ENCODE data around the gene DCTD.

The DCTD gene

GRCh38 chr4:182856862-182857261 lies 60.3 kb downstream of the DCTD start:
- Histone ChIP-seq H2AFZ (ENCODE audit: low read length, unreplicated experiment) (no peak overlapping the region), H3K27me3 (ENCODE audit: insufficient read depth, low read length) (peaks cover 8% of the 10 kb centered on the region), H3K27ac (ENCODE audit: low read depth, low read length) (no peak overlapping the region)

GRCh38 chr4:182855877-182856276 lies 61.3 kb downstream of the DCTD start:
- no peak overlapping the region for H3K27ac ChIP-seq (ENCODE audit: low read depth, low read length)
- no peaks in the 10 kb centered on the region for H3K79me2 ChIP-seq (ENCODE audit: control insufficient read depth, insufficient read depth, low read length, unreplicated experiment)
- H3K27me3 ChIP-seq (ENCODE audit: insufficient read depth, low read length): peaks cover 12% of the 10 kb centered on the region
- H3K4me1 ChIP-seq (ENCODE audit: control insufficient read depth, insufficient read depth, low read length, unreplicated experiment): no peaks in the 10 kb centered on the region
- no peaks in the 10 kb centered on the region for H3K36me3 ChIP-seq (ENCODE audit: insufficient read depth, low read length)
- H2AFZ ChIP-seq (ENCODE audit: low read length, unreplicated experiment): no peak overlapping the region
- no peak overlapping the region for H3K4me3 ChIP-seq (ENCODE audit: low read depth, low read length)

More at GRCh38 chr4:182856862-182857261, 60.3 kb downstream of the DCTD start:
- Histone ChIP-seq H3K36me3 (ENCODE audit: insufficient read depth, low read length) (no peaks in the 10 kb centered on the region), H3K79me2 (ENCODE audit: control insufficient read depth, insufficient read depth, low read length, unreplicated experiment) (no peaks in the 10 kb centered on the region), H3K4me3 (ENCODE audit: low read depth, low read length) (no peak overlapping the region), H3K4me1 (ENCODE audit: control insufficient read depth, insufficient read depth, low read length, unreplicated experiment) (no peaks in the 10 kb centered on the region)

- H3K4me1 ChIP-seq (ENCODE audit: control insufficient read depth, insufficient read depth, low read length, unreplicated experiment): no peaks in the 10 kb centered on the region
- H3K27me3 ChIP-seq (ENCODE audit: insufficient read depth, low read length): peaks cover 14% of the 10 kb centered on the region
- no peak overlapping the region for H3K4me3 ChIP-seq (ENCODE audit: low read depth, low read length)
- no peaks in the 10 kb centered on the region for H3K36me3 ChIP-seq (ENCODE audit: insufficient read depth, low read length)
- no peaks in the 10 kb centered on the region for H3K79me2 ChIP-seq (ENCODE audit: control insufficient read depth, insufficient read depth, low read length, unreplicated experiment)
- no peak overlapping the region for H3K27ac ChIP-seq (ENCODE audit: low read depth, low read length)
- H2AFZ ChIP-seq (ENCODE audit: low read length, unreplicated experiment): no peak overlapping the region
Observed at GRCh38 chr4:182855312-182855711, 61.9 kb downstream of the DCTD start.

DNA sequence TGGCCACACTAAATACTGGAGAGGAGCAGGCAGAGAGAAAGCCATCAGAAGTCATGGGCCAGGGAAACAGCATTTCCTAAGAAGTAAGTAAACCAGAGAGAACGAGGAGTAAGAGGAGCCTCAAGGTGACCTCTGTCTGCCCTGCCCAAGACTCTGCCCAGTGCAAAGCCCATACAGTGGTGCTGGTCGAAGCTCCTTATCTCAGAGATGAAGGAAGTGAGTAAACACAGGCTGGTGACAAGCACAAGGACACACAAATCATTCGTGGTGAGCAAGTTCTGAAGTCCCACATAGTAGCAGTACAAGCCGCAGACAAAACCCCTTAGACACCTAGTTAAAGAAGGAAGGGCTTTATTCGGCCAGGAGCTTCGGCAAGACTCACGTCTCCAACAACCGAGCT lies 62.7 kb downstream of the DCTD start:
- Histone ChIP-seq H2AFZ (ENCODE audit: low read length, unreplicated experiment) (no peak overlapping the region), H3K27ac (ENCODE audit: low read depth, low read length) (no peak overlapping the region), H3K79me2 (ENCODE audit: control insufficient read depth, insufficient read depth, low read length, unreplicated experiment) (no peaks in the 10 kb centered on the region), H3K36me3 (ENCODE audit: insufficient read depth, low read length) (no peaks in the 10 kb centered on the region), H3K4me3 (ENCODE audit: low read depth, low read length) (no peak overlapping the region), H3K4me1 (ENCODE audit: control insufficient read depth, insufficient read depth, low read length, unreplicated experiment) (no peaks in the 10 kb centered on the region), H3K27me3 (ENCODE audit: insufficient read depth, low read length) (peaks cover 14% of the 10 kb centered on the region)

DNA sequence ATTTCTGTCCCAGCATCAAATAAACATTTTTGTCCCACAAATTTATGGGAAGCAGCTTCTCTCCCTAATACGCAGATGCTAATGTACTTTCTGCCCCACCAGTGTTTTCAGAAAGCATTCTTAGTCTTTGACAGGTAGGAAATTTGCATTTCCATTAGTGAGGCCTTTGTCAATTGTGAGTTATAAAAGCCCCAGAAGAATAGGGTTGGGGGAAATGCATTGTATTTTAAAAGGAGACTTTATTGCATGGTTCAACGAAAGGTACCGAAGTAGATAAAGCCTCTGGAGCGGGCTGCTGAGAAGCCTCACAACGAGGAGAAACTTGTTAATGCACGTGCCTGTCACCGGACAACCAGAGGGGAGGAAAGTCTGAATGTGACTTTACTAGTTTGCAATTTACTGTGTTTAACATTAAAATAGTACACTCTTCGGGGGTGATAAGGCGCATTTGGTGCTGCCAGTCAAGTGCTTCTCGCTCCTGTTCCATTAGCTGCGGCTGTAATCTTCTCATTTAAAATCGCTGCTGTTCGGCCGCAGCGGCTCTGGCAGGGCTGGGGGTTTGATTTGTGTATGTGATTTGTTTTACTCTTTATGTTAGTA lies 63.4 kb downstream of the DCTD start:
- Histone ChIP-seq H3K27me3 (ENCODE audit: insufficient read depth, low read length) (peaks cover 14% of the 10 kb centered on the region), H3K4me1 (ENCODE audit: control insufficient read depth, insufficient read depth, low read length, unreplicated experiment) (no peaks in the 10 kb centered on the region), H2AFZ (ENCODE audit: low read length, unreplicated experiment) (no peak overlapping the region), H3K79me2 (ENCODE audit: control insufficient read depth, insufficient read depth, low read length, unreplicated experiment) (no peaks in the 10 kb centered on the region), H3K4me3 (ENCODE audit: low read depth, low read length) (no peak overlapping the region), H3K27ac (ENCODE audit: low read depth, low read length) (no peak overlapping the region), H3K36me3 (ENCODE audit: insufficient read depth, low read length) (no peaks in the 10 kb centered on the region)

DNA sequence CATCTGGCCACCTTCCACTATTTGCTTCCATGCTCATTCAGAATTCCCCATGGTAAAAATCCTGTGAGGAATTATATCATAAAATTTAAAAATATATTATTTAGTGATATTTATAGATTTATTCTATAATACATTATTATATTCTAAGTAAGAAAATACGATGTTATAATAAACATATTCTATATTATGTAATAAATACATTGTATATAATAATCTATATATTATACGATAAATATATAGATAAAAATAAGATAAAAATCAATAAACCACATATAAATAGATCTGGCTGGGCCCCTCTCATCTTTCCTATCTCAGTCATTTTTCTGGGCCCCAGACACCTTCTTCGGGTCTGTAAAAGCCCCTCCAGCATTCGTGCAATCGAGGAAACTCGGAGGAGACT lies 68.5 kb downstream of the DCTD start:
- no peaks in the 10 kb centered on the region for H3K36me3 ChIP-seq (ENCODE audit: insufficient read depth, low read length)
- no peaks in the 10 kb centered on the region for H3K4me1 ChIP-seq (ENCODE audit: control insufficient read depth, insufficient read depth, low read length, unreplicated experiment)
- no peak overlapping the region for H3K27ac ChIP-seq (ENCODE audit: low read depth, low read length)
- no peaks in the 10 kb centered on the region for H3K79me2 ChIP-seq (ENCODE audit: control insufficient read depth, insufficient read depth, low read length, unreplicated experiment)
- no peak overlapping the region for H3K4me3 ChIP-seq (ENCODE audit: low read depth, low read length)
- H2AFZ ChIP-seq (ENCODE audit: low read length, unreplicated experiment): no peak overlapping the region
- H3K27me3 ChIP-seq (ENCODE audit: insufficient read depth, low read length): peaks cover 27% of the 10 kb centered on the region

DNA sequence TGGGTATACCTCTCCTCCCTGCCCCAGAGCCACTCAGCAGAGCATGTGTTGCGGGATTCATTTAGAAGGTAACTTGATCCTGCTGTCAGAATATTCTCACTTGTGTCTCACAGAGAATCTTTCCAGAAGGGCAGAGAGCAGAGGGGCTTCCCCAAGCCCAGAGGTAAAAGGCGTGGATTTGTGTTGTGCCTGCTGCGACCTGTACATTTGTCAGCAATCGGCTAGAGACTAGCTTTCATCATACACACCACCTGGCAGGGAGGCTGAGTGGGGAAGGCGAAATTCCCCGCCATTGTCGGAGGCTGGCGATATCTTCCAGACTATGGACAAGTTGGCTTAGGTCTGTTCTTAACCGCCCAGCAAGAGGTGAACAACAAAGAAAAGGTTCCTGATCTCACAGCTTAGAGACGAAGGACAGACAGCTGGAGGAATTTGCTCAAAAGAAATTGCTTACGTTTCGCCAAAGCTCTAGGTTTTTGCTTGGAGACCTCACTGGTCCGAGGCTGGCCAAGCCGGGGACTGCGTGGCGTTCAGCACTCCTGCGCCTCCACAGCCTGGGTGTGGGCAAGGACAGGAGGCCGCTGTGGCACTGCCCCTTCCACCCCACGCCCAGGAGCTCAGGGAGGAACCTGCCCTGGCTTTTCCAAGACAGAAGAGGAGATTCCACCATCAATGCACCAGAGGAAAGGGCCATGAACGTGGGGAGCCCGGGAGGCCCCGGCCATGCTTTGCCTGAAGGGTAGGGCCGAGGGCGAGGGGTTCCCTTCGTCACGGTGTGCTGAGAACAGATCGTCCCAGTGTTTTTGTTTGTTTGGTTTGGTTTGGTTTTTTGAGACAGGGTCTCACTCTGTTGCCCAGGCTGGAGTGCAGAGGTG lies 69.4 kb downstream of the DCTD start:
- no peaks in the 10 kb centered on the region for H3K4me1 ChIP-seq (ENCODE audit: control insufficient read depth, insufficient read depth, low read length, unreplicated experiment)
- H3K79me2 ChIP-seq (ENCODE audit: control insufficient read depth, insufficient read depth, low read length, unreplicated experiment): no peaks in the 10 kb centered on the region
- no peak overlapping the region for H2AFZ ChIP-seq (ENCODE audit: low read length, unreplicated experiment)
- H3K36me3 ChIP-seq (ENCODE audit: insufficient read depth, low read length): no peaks in the 10 kb centered on the region
- H3K27me3 ChIP-seq (ENCODE audit: insufficient read depth, low read length): peaks cover 23% of the 10 kb centered on the region
- H3K27ac ChIP-seq (ENCODE audit: low read depth, low read length): no peak overlapping the region
- no peak overlapping the region for H3K4me3 ChIP-seq (ENCODE audit: low read depth, low read length)

DNA sequence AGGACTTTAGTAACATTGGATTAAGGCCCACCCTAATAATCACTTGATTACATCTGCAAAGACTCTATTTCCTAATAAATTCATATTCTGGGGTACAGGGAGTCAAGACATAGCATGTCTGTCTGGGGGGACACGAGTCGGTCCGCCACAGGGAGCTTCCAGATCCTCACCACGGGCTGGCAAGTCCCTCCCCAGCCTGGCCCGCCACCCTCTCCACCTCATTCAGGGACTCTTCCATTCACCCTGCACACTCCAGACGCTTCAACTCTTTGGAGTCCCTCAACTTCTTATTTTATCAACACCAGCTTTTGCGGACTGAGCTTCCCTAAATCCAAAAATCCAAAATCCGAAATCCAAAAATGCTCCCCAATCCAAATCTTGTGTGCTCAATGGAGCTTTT lies 71.2 kb downstream of the DCTD start:
- no peaks in the 10 kb centered on the region for H3K36me3 ChIP-seq (ENCODE audit: insufficient read depth, low read length)
- no peak overlapping the region for H3K4me3 ChIP-seq (ENCODE audit: low read depth, low read length)
- H2AFZ ChIP-seq (ENCODE audit: low read length, unreplicated experiment): no peak overlapping the region
- peaks cover 21% of the 10 kb centered on the region for H3K27me3 ChIP-seq (ENCODE audit: insufficient read depth, low read length)
- H3K27ac ChIP-seq (ENCODE audit: low read depth, low read length): no peak overlapping the region
- no peaks in the 10 kb centered on the region for H3K79me2 ChIP-seq (ENCODE audit: control insufficient read depth, insufficient read depth, low read length, unreplicated experiment)
- no peaks in the 10 kb centered on the region for H3K4me1 ChIP-seq (ENCODE audit: control insufficient read depth, insufficient read depth, low read length, unreplicated experiment)

GRCh38 chr4:182845618-182846017 lies 71.6 kb downstream of the DCTD start:
- H3K4me3 ChIP-seq (ENCODE audit: low read depth, low read length): no peak overlapping the region
- peaks cover 18% of the 10 kb centered on the region for H3K27me3 ChIP-seq (ENCODE audit: insufficient read depth, low read length)
- no peak overlapping the region for H2AFZ ChIP-seq (ENCODE audit: low read length, unreplicated experiment)
- H3K27ac ChIP-seq (ENCODE audit: low read depth, low read length): no peak overlapping the region
- no peaks in the 10 kb centered on the region for H3K4me1 ChIP-seq (ENCODE audit: control insufficient read depth, insufficient read depth, low read length, unreplicated experiment)
- H3K36me3 ChIP-seq (ENCODE audit: insufficient read depth, low read length): no peaks in the 10 kb centered on the region
- no peaks in the 10 kb centered on the region for H3K79me2 ChIP-seq (ENCODE audit: control insufficient read depth, insufficient read depth, low read length, unreplicated experiment)

GRCh38 chr4:182843808-182844325 lies 73.3 kb downstream of the DCTD start:
- no peak overlapping the region for H3K4me3 ChIP-seq (ENCODE audit: low read depth, low read length)
- H3K27me3 ChIP-seq (ENCODE audit: insufficient read depth, low read length): peaks cover 18% of the 10 kb centered on the region
- no peak overlapping the region for H2AFZ ChIP-seq (ENCODE audit: low read length, unreplicated experiment)
- H3K36me3 ChIP-seq (ENCODE audit: insufficient read depth, low read length): no peaks in the 10 kb centered on the region
- H3K79me2 ChIP-seq (ENCODE audit: control insufficient read depth, insufficient read depth, low read length, unreplicated experiment): no peaks in the 10 kb centered on the region
- no peak overlapping the region for H3K27ac ChIP-seq (ENCODE audit: low read depth, low read length)
- no peaks in the 10 kb centered on the region for H3K4me1 ChIP-seq (ENCODE audit: control insufficient read depth, insufficient read depth, low read length, unreplicated experiment)
